Vagina (tissue), 2 donors: ENCODE measurements around the gene CBX4.

ENCODE experiments used
- POLR2AphosphoS5 ChIP-seq, 2 donors: sonication (generic); formaldehyde crosslinking; IDR thresholded peaks; one replicate each; pipeline ENCODE4 v1.9.0; 2017; ENCODE audit warnings: antibody characterized with exemption in 2 of 2, mild to moderate bottlenecking in 2 of 2, low read depth in 1 of 2; ENCODE audit not compliant: insufficient read depth in 1 of 2
- TF ChIP-seq, protein P1 (sequence below), 3 experiments: fragments of 450-650 bp in 2 of 3; fragments of 200-600 bp in 1 of 3; sonication (generic) in 1 of 3; IDR thresholded peaks; one replicate each; pipeline ENCODE4 v1.5.1; 2017 to 2019; ENCODE audit warnings: antibody characterized with exemption in 3 of 3, mild to moderate bottlenecking in 2 of 3, moderate library complexity in 2 of 3

DNA sequence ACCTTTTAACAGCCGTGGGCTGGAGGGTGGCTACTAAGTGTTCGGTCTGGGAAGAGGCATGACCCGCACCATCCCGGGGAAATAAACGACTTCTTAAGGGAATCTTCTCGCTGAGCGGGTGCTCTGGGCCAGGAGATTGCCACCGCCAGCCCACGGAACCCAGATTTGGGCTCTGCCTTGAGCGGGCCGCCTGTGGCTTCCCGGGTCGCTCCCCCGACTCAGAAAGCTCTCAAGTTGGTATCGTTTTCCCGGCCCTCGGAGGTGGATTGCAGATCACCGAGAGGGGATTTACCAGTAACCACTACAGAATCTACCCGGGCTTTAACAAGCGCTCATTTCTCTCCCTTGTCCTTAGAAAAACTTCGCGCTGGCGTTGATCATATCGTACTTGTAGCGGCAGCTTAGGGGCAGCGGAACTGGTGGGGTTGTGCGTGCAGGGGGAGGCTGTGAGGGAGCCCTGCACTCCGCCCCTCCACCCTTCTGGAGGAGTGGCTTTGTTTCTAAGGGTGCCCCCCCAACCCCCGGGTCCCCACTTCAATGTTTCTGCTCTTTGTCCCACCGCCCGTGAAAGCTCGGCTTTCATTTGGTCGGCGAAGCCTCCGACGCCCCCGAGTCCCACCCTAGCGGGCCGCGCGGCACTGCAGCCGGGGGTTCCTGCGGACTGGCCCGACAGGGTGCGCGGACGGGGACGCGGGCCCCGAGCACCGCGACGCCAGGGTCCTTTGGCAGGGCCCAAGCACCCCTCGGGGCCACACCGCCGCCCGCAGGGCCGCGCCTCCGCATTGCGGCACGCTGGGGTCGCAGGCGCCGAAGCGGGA is 3.6 kb upstream of the CBX4 start:
- TF ChIP-seq, protein P1, sequence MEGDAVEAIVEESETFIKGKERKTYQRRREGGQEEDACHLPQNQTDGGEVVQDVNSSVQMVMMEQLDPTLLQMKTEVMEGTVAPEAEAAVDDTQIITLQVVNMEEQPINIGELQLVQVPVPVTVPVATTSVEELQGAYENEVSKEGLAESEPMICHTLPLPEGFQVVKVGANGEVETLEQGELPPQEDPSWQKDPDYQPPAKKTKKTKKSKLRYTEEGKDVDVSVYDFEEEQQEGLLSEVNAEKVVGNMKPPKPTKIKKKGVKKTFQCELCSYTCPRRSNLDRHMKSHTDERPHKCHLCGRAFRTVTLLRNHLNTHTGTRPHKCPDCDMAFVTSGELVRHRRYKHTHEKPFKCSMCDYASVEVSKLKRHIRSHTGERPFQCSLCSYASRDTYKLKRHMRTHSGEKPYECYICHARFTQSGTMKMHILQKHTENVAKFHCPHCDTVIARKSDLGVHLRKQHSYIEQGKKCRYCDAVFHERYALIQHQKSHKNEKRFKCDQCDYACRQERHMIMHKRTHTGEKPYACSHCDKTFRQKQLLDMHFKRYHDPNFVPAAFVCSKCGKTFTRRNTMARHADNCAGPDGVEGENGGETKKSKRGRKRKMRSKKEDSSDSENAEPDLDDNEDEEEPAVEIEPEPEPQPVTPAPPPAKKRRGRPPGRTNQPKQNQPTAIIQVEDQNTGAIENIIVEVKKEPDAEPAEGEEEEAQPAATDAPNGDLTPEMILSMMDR (IDR thresholded peaks at IDR 0.05) = no peak
- no peak for TF ChIP-seq POLR2AphosphoS5 (IDR thresholded peaks at IDR 0.05; ENCODE audit: insufficient read depth in 1 of 2, low read depth in 1 of 2)
